Activated T-cell treated with anti-CD3 and anti-CD28 coated beads, Interleukin-2, amount 50 U/mL, for 48 hours (primary cell): Measurements from ENCODE around the gene KCNJ12.
"Not testable (repeated sequence)": the region's sequence is repeated elsewhere in the genome, so short reads cannot be mapped to it uniquely, and the experiment has no call there.

Experiments
- DNase-seq, 2 experiments: peaks; one replicate each; pipeline ENCODE4 v3.0.0-alpha.2; 2020

Gene KCNJ12

DNA sequence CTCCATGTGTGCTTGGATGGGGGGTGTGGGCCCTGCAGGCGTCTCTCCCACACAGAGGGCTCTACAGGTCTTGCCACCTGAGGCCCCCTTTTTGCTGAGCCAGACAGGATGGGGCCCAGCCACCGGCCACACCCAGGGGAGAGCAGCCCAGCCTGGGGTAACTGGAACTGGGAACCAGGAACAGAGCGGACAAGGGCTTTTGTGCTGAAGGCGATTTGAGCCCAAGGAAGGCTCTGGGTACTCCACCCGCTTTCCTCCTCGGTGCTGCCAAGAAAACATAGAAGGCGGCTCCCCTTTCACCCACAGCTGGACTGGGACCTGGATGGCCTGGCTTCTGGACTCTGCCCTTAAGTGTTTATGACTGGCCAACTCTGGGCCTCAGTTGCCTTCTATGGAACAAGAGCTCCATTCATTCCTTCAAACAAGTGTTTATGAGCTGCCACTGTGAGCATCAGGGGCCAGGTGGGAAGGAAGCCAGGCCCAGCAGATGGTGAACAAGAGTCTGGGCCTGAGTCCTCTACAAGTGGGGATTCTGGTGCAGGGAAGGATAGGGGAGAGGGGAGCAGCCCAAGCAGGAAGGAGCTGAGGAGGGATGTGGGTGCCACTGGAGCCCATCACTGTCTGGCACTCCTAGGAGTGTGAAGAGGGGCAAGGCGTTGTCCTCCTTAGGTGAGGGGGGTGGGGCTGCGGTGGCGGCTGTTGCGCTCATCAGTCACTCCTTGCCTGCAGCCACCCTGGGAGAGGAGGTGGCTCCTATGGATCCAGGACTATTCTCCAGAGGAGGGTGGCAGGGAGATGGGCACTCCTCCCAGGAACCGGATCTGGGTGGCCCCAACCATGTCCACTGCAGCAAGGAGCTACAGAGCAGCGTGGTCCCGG lies 46.4 kb downstream of the KCNJ12 start:
- DNase-seq = not testable (repeated sequence)

- DNase-seq = not testable (repeated sequence)
Measured at GRCh38 chr17:21423190-21423493, 47.0 kb downstream of the KCNJ12 start.

- not testable (repeated sequence) for DNase-seq
Measured at GRCh38 chr17:21424697-21425096, 48.5 kb downstream of the KCNJ12 start.

DNA sequence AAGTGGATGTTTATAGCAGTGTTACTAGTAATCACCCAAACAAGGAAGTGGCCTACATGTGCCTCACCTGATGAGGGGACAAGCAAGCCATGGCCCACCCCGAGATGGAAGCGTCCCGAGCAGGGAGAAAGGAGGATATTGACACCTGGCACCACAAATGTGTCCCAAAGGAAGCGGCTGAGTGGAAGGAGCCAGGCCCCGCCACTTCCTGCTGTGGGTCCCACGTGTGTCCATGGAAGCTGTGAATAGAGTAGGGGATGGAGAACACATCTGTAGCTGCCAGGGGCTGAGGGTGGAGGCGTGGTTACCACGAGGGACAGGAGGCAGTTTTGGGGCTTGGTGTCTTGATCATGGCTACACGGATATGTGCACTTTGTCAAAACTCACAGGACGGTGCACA lies 49.2 kb downstream of the KCNJ12 start:
- no peak for DNase-seq

- DNase-seq = no peak
Measured at GRCh38 chr17:21425736-21426135, 49.6 kb downstream of the KCNJ12 start.

DNA sequence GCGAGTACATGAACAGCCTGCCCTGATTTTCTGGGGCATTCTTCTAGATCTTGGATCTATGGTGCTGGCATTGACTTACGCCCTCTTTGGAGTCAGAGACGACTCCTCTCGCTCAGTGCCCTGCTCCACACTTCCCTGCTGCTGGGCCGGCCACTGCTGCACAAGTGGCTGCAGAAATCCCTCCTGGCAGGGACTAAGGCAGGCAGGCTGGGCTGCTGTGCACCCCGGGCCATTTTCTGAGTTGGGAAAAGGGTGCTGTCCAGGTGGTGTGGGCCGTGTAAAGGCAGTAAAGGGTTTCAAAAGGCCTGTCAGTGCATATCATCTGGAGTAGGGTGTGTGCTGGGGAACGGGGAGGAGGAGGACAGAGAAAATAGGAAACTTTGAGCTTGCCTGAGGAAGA lies 50.1 kb downstream of the KCNJ12 start:
- not testable (repeated sequence) for DNase-seq

GRCh38 chr17:21426876-21427275 lies 50.7 kb downstream of the KCNJ12 start:
- not testable (repeated sequence) for DNase-seq

DNA sequence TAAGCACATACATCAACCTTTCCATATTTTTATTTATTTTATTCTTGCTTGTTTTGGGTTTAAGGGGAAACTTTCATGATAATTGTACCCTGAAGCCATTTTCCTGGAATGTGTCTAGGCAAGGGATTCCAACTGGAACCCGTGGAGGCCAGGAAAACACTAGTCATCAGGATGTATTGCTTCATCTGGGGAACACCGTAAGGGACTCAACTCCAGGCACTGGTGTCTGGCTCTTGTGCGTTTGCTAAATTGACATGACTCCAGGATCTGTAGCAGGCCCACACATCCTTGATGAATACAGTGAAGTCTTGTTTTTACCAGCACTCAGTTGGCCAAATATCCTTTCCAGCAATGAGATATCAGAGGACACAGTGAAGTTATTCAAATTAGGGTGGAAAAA lies 51.6 kb downstream of the KCNJ12 start:
- DNase-seq = not testable (repeated sequence)

- DNase-seq = not testable (repeated sequence)
Measured at GRCh38 chr17:21428752-21429424, 52.7 kb downstream of the KCNJ12 start.

GRCh38 chr17:21429921-21430628 lies 53.9 kb downstream of the KCNJ12 start:
- not testable (repeated sequence) for DNase-seq

- not testable (repeated sequence) for DNase-seq
Measured at GRCh38 chr17:21433971-21434370, 57.8 kb downstream of the KCNJ12 start.

DNA sequence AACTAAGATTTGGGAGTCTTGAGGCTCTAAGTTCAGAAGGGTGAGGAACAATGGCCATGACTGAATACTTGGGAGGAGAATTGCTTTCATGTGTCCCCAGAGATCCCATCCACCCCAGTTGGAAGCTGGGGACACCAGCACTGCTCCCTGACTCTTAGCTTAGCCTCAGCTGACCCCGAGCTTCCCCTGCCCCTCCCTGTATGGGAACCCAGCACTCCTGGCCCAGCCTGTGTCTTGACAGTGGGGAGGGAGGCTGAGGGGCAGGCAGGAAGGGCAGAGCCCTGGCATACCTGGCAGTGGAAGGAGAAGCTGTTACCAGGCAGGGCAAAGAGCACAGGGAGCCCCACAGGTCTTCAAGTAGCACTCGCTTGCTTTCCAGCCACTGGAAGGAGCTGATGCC lies 58.8 kb downstream of the KCNJ12 start:
- DNase-seq = not testable (repeated sequence)

GRCh38 chr17:21436481-21436880 lies 60.3 kb downstream of the KCNJ12 start:
- DNase-seq = not testable (repeated sequence)

DNA sequence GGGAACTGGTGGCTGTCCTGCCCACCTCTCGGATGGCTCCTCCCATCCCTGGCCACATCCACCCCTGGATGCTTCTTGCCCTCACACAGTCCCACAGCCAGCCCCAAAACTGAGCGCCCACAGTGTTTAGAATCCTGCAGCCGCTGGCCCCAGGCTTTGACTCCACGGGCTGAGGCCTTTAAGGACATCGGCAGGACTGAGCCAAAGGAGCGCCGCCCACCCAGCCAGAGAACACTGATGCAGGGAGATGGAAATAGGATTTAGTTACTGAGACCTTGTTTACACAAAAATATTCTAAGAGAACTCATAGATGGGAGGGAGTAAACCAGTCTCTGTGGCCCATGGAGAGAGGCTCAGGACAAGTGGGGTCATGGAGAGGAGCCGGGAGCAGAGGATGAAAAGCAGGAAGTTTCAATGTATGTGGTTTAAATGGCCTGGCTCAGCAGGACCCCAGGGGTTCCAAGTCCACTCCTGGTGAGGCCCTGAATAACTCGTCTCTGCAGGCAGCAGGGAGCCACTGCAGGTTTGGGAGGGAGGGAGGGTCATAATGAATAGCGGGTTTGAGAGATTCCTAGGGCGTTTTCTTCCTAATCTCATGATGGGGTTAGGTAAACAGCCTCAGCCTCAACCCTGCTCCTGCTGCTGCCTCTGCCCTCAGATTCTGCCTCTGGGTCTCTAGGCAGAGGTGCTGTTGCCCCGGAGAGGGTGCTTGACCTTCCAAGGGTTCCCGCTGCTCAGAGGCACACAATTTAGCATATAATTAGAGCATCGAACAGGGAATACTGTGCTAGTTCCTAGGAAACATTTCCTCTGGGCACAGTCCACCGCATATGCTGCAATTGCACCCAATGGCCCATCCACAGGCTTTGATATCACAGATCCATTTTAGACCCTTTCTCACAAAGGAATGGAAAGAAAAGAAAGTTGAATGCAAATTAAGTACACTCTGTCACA lies 61.0 kb downstream of the KCNJ12 start:
- not testable (repeated sequence) for DNase-seq

- DNase-seq = not testable (repeated sequence)
Measured at GRCh38 chr17:21438316-21439014, 62.3 kb downstream of the KCNJ12 start.

DNA sequence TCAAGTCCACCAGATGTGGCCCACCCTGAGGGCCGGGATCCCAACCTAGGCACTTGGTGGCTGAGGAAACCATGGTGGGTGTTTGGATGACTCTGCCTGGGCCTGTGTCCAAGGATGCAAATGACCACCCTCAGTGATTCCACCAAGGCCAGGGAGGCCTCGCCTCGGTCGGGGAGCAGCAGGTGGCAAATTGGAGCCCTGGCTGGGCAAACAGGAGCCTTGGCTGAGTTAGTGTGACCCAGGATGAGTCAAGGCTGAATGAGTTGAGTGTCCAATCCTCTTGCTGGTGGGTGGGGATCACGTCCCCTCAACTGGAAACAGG lies 62.8 kb downstream of the KCNJ12 start:
- DNase-seq = not testable (repeated sequence)

DNA sequence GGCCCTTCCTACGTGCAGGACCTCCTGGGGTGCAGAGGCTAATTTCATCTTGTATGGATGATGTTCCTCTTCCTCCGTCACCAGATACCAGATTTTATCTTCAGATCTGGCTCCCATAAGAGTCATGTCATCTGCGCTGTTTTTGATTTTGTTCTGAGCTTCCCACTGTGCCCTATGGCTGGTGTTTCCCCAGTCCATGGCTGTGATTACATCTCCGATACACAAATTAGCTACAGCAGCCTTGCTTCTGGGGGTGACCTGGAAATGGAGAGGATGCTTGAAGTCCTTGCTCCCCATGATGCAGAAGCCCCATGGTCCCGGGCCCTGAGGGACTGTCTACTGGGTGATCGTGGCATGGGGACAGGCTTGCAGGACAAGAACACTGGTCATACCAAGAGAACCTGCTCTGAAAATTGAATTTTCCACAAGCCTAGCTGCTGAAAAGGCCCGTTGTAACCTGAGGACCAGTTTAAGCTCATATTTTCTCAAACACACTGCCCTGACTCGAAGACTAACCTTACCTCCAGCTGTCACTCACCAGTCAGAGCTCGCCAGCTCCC lies 69.0 kb downstream of the KCNJ12 start:
- DNase-seq = no peak

GRCh38 chr17:21447552-21447951 lies 71.4 kb downstream of the KCNJ12 start:
- DNase-seq = not testable (repeated sequence)

- not testable (repeated sequence) for DNase-seq
Measured at GRCh38 chr17:21449891-21450290, 73.7 kb downstream of the KCNJ12 start.

GRCh38 chr17:21451975-21452374 lies 75.8 kb downstream of the KCNJ12 start:
- no peak for DNase-seq

DNA sequence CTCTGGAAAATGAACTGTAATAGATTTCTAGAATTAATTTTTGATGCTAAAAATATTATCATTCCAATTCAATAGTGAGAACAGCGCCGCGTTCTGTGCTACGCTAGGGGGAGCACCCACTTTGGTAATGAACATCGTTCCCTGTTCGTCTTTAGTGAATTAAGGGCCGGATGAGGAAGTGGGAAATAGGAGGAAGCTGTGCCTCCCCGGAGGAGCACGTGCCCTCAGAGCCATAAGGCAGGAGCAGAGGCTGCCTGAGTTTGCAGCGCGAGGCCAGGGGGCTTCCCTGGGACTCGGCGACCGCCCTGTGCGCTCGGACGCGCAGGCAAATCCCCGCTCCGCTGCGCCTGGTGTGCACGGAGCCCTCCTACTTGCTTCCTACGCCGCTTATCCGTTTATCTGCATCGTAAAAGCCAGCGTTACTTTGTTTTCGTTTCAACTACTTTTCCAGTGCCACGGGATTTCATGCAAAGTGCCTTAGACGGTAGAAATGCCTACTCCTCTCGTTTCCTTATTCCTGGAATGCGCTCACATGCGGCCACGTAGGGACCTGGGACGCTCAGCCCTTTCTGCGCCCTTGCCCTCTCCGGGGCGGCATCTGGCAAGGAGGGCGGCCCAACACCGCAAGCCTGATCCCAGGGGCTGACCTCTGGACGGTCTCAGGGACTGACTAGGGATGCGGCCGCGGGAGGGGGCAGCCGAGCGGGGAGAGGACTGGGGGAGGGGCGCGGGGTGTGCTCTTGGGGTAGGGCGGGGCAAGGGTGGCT lies 76.4 kb downstream of the KCNJ12 start:
- DNase-seq = peak; percentile 38 to 50
